K562 (cell line): ENCODE data around the gene GATA6. TPM values are rescaled to one million over a fixed set of nuclear protein-coding genes. Genes with fewer than 3 reads are reported as not detected.

ENCODE experiments used
- ATAC-seq: fragments of 200-7000 bp; cut with Tn5 transposase; 3 replicates; pipeline ENCODE4 v1.9.1; 2020; ENCODE audit warnings: moderate library complexity
- BruUV-seq: library from RNA; stranded (reverse); fragments of 400-500 nt; replicated peaks from 2 replicates; lab custom pipeline; 2021; lab: Mats Ljungman, UMichigan
- CTCF ChIA-PET: fragments of 300-600 bp; formaldehyde crosslinking; extraction: SDS; loops from one replicate; lab custom pipeline; 2021; ENCODE audit warnings: low intra/inter-chr PET ratio; lab: Yijun Ruan, JAX
- POLR2A ChIA-PET: fragments of 300-600, 350-650 bp; sonication (Branson Sonifier 250); formaldehyde crosslinking; extraction: SDS; loops from one replicate; lab custom pipeline; 2021; ENCODE audit warnings: antibody characterized with exemption, inconsistent platforms; lab: Yijun Ruan, JAX
- DNase-seq, 4 experiments: peaks; one replicate each; pipeline versions ENCODE4 v3.0.0 to v3.0.0-alpha.2; 2011 to 2018; ENCODE audit warnings: low spot score in 3 of 4, mixed read lengths in 3 of 4; ENCODE audit errors: extremely low read depth in 1 of 4
- FAIRE-seq: peaks from 2 replicates; lab custom pipeline; 2011; peaks lifted over from hg19 to GRCh38; lab: Jason Lieb, UNC
- H2AFZ ChIP-seq: 2 replicates; pipeline ENCODE4 v1.6.0; 2011; ENCODE audit warnings: low read depth, low read length, control low read depth, inconsistent platforms
- H3K27ac ChIP-seq: fragments of 200-600 bp; 3 replicates; pipeline ENCODE4 v1.8.0; 2011; ENCODE audit warnings: low read depth, mild to moderate bottlenecking, control low read depth, inconsistent platforms, low read length, moderate library complexity, mixed read lengths; ENCODE audit errors: extremely low read depth
- H3K27me3 ChIP-seq, 2 experiments: fragments of 300-600 bp in 1 of 2; 2 replicates in 1 of 2; 3 replicates in 1 of 2; pipeline versions ENCODE4 v1.6.0 to v1.8.0; 2011; ENCODE audit warnings: inconsistent platforms in 2 of 2, low read length in 2 of 2, mild to moderate bottlenecking in 1 of 2, mixed read lengths in 1 of 2, moderate library complexity in 1 of 2; ENCODE audit not compliant: control insufficient read depth in 2 of 2, insufficient read depth in 2 of 2
- H3K36me3 ChIP-seq: fragments of 300-600 bp; 3 replicates; pipeline ENCODE4 v1.8.0; 2011; ENCODE audit warnings: mild to moderate bottlenecking, low read length, inconsistent platforms; ENCODE audit not compliant: control insufficient read depth, insufficient read depth
- H3K4me1 ChIP-seq, 2 experiments: fragments of 200-600 bp in 1 of 2; replicated peaks in 1 of 2; 2 replicates in 1 of 2; 3 replicates in 1 of 2; pipeline versions ENCODE4 v1.5.1 to v1.8.0; 2011; ENCODE audit warnings: inconsistent platforms in 2 of 2, low read length in 2 of 2, mild to moderate bottlenecking in 1 of 2, mixed read lengths in 1 of 2, moderate library complexity in 1 of 2; ENCODE audit not compliant: control insufficient read depth in 2 of 2, insufficient read depth in 2 of 2
- H3K4me2 ChIP-seq: 2 replicates; pipeline ENCODE4 v1.6.1; 2011; ENCODE audit warnings: low read length, control low read depth, inconsistent platforms, mixed read lengths; ENCODE audit not compliant: insufficient read depth
- H3K4me3 ChIP-seq: fragments of 200-600 bp; sonication (generic), shearing (Covaris generic); 2 replicates; pipeline ENCODE4 v1.5.1; 2016; ENCODE audit warnings: control low read depth, inconsistent platforms
- H3K79me2 ChIP-seq: fragments of 200-600 bp; 3 replicates; pipeline ENCODE4 v1.8.0; 2011; ENCODE audit warnings: low read length, inconsistent platforms; ENCODE audit not compliant: control insufficient read depth, insufficient read depth
- H3K9ac ChIP-seq, 2 experiments: 2 replicates each; pipeline versions ENCODE4 v1.6.0 to v1.6.1; 2011; ENCODE audit warnings: low read depth in 2 of 2, low read length in 2 of 2, control low read depth in 1 of 2, inconsistent platforms in 1 of 2, mild to moderate bottlenecking in 1 of 2, mixed read lengths in 1 of 2; ENCODE audit not compliant: insufficient read depth in 1 of 2
- H3K9me1 ChIP-seq: one replicate; pipeline ENCODE4 v1.6.0; 2011; ENCODE audit warnings: inconsistent platforms, mild to moderate bottlenecking, low read length, moderate library complexity; ENCODE audit not compliant: control insufficient read depth, insufficient read depth
- H3K9me3 ChIP-seq: replicated peaks from 2 replicates; pipeline ENCODE4 v1.5.1; 2011; ENCODE audit warnings: low read depth, low read length, inconsistent platforms; ENCODE audit not compliant: control insufficient read depth, insufficient read depth
- H4K20me1 ChIP-seq: replicated peaks from 2 replicates; pipeline ENCODE4 v1.6.1; 2011; ENCODE audit warnings: low read length, inconsistent platforms, mixed read lengths; ENCODE audit not compliant: control insufficient read depth, insufficient read depth
- EGR1 ChIP-seq: fragments of 450-650 bp; conservative IDR thresholded peaks from 2 replicates; pipeline ENCODE4 v1.6.1; 2017; ENCODE audit warnings: mild to moderate bottlenecking
- MTA3 ChIP-seq: fragments of 450-650 bp; formaldehyde crosslinking; IDR thresholded peaks from 2 replicates; pipeline ENCODE4 v1.6.1; 2017; ENCODE audit warnings: mild to moderate bottlenecking, borderline replicate concordance
- PCBP1 ChIP-seq: fragments of 200-400 bp; formaldehyde crosslinking; IDR thresholded peaks from 2 replicates; pipeline ENCODE4 v1.6.1; 2018; ENCODE audit warnings: mild to moderate bottlenecking, low read depth, low read length; ENCODE audit not compliant: poor library complexity, severe bottlenecking
- RBM14 ChIP-seq: fragments of 200-400 bp; formaldehyde crosslinking; IDR thresholded peaks from 2 replicates; pipeline ENCODE4 v1.6.1; 2018; ENCODE audit warnings: low read depth, mild to moderate bottlenecking, low read length, moderate library complexity, borderline replicate concordance; ENCODE audit not compliant: insufficient read depth
- SAFB ChIP-seq: fragments of 200-400 bp; formaldehyde crosslinking; IDR thresholded peaks from 2 replicates; pipeline ENCODE4 v1.6.1; 2017; ENCODE audit warnings: low read depth, low read length, borderline replicate concordance
- ZFP1 ChIP-seq: fragments of 450-650 bp; formaldehyde crosslinking; IDR thresholded peaks from 2 replicates; pipeline ENCODE4 v1.4.0; 2020; ENCODE audit warnings: mild to moderate bottlenecking, mixed read lengths
- ZFX ChIP-seq: sonication (generic); formaldehyde crosslinking; IDR thresholded peaks from 2 replicates; pipeline ENCODE4 v1.8.0; 2022; ENCODE audit warnings: mild to moderate bottlenecking, missing genetic modification reagents, moderate library complexity
- ZNF140 ChIP-seq: fragments of 250-450 bp; sonication (Bioruptor Pico); IDR thresholded peaks from 2 replicates; pipeline ENCODE4 v1.8.0; 2021; ENCODE audit warnings: moderate library complexity, mild to moderate bottlenecking, inconsistent platforms
- ZNF274 ChIP-seq: IDR thresholded peaks from 2 replicates; pipeline ENCODE4 v1.6.1; 2011; ENCODE audit warnings: low read depth, mild to moderate bottlenecking, low read length, moderate library complexity, borderline replicate concordance
- WGBS: fragments of 100-300 bp; shearing (Covaris generic); methylation state at CpG from one replicate; pipeline ENCODE4 v1.1.6; 2016; ENCODE audit warnings: low coverage, mixed read lengths; ENCODE audit not compliant: insufficient coverage; ENCODE audit errors: missing lambda C conversion rate; 5-methylcytosine and 5-hydroxymethylcytosine counted together
- in situ Hi-C: fragments of 300-500 bp; cut with MboI; formaldehyde crosslinking; loops from 4 replicates; pipeline ENCODE4 v1.15.0; 2018; ENCODE audit warnings: inconsistent platforms, mixed read lengths
- intact Hi-C: fragments of 100-400 bp; cut with micrococcal nuclease; formaldehyde crosslinking; loops from 2 replicates; pipeline ENCODE4 v1.14.2; 2022
- polyA plus RNA-seq, 8 experiments: library from polyadenylated mRNA; depleted of rRNA in 4 of 8; stranded (reverse) in 5 of 8; unstranded in 3 of 8; fragments of >200 nt; fragmentation: Nextera tagmentation in 2 of 8; fragmentation: Illumina TruSeq in 1 of 8; extraction: Ambion mirVana in 2 of 8; extraction: Trizol in 1 of 8; gene quantifications; 2 replicates each; pipeline versions ENCODE4 v1.2.1 to v1.2.3, GENCODE V29; 2011 to 2014; ENCODE audit warnings: inconsistent platforms in 1 of 8, missing spikeins in 1 of 8
- total RNA-seq, 7 experiments: library from RNA; depleted of rRNA in 6 of 7; stranded (reverse); fragments of >200 nt in 6 of 7; fragmentation: Illumina TruSeq in 2 of 7; extraction: Trizol in 2 of 7; gene quantifications; 2 replicates each; pipeline versions ENCODE4 v1.2.1 to v1.2.3, GENCODE V29; 2011 to 2021; ENCODE audit warnings: low replicate concordance in 1 of 7

The GATA6 gene
- total and polyA plus RNA-seq, 9 of the 15 experiments (the other 6 are each of a cell fraction or from before 2014, with no cell fraction given) = 0.01 to 0.24 (median 0.16) TPM; not detected in 5

GRCh38 chr18:22169889-22170420, 566 bp downstream of the GATA6 start (continued):
- TF ChIP-seq SAFB (no peak), ZFP1 (CRISPR knock-in tag) (no peak), ZNF274 (no peak), ZFX (CRISPR knock-in tag) (peak; percentile 0; the same call in 1 of the 2 replicates), MTA3 (0 out of 2 replicates have a peak, but pooled peaks have one; percentile 7), ZNF140 (CRISPR knock-in tag) (no peak)

DNA sequence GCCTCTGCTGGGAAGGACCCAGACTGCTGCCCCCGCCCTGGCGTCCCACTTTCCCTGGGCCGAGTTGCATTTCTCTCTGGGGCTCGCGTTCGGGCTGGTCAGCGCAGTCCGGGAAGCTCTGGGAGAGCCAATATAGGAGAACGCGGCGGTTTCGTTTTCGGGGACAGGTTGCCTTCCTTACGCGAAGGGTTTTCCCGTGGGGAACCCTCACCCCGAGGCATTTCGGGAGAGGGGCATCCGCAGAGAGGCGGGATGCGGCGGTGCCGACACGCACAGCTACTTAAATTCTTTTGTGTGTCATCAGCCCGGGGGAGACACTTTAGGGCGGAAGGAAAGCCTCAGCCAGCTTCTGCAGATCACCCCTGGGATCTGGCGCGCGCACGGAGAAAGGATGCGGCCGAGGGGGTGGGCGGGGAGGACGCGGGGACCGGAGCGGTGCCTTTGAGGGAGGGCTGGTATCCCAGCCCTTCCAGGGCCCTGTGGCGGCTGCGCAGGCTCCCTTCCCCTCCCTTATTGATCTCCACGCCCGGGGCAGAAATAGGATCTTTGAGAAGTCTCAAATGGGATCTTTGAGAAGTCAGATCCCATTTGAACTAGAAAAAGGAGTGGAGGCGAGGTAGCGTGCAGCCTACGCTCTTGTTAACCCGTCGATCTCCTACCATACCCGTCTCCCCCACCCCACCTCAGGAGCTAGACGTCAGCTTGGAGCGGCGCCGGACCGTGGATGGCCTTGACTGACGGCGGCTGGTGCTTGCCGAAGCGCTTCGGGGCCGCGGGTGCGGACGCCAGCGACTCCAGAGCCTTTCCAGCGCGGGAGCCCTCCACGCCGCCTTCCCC, 1.2 kb downstream of the GATA6 start:
- intact Hi-C loops = no loop called here
- no peak for ATAC-seq

More for the DNA sequence above, 1.2 kb downstream of the GATA6 start:
- WGBS = 84% methylated on average over 51 of the region's 66 CpGs
- DNase-seq = no peak
- in situ Hi-C loops = no loop called here
- H3K4me2 ChIP-seq = no peak overlapping the region
- H3K9me3 ChIP-seq = no peaks in the 10 kb centered on the region; the same call in 1 of the 2 replicates
- no peak overlapping the region; a peak in 1 of 4 replicates for H3K9ac ChIP-seq
- no peaks in the 10 kb centered on the region for H3K79me2 ChIP-seq
- H3K27ac ChIP-seq = no peak overlapping the region
- no peak overlapping the region for H3K4me3 ChIP-seq
- POLR2A ChIA-PET = interaction anchor here (0.6 to 0.7 kb wide), 3 partner anchors 294 to 883 kb away, joined by 3 read pairs; no protein-coding TSS in a partner anchor
- no peak overlapping the region for H2AFZ ChIP-seq
- H3K4me1 ChIP-seq = peaks cover 11 to 33% of the 10 kb centered on the region in 2 experiments
- no peak for FAIRE-seq
- H3K9me1 ChIP-seq = no peaks in the 10 kb centered on the region
- H4K20me1 ChIP-seq = peaks cover 5% of the 10 kb centered on the region
- CTCF ChIA-PET = no interaction called here
- TF ChIP-seq EGR1 (no peak), PCBP1 (peak; percentile 20), RBM14 (0 out of 2 replicates have a peak, but pooled peaks have one; percentile 29)
- peaks cover 41 to 62% of the 10 kb centered on the region in 2 experiments for H3K27me3 ChIP-seq
- BruUV-seq = no TSS peak
- H3K36me3 ChIP-seq = no peaks in the 10 kb centered on the region
